ENCODE data around the gene KRTAP10-12.

GRCh38 chr21:44702973-44703730 lies 6.2 kb downstream of the KRTAP10-12 start:
- TF ChIP-seq EZH2 (IDR thresholded peaks at IDR 0.05; ENCODE audit: insufficient read depth, poor library complexity, severe bottlenecking) = no peak
- TF ChIP-seq EZH2phosphoT487 (IDR thresholded peaks at IDR 0.05; ENCODE audit: insufficient read depth, low read depth) = no peak
